Endothelial cell of umbilical vein (primary cell): ENCODE results near the gene OR11L1. TPM values are rescaled to one million over a fixed set of nuclear protein-coding genes. Genes with fewer than 3 reads are reported as not detected.

Experiments used
- BruUV-seq: library from RNA; stranded (reverse); fragments of 400-500 nt; replicated peaks from 2 replicates; lab custom pipeline; 2021; lab: Mats Ljungman, UMichigan
- CTCF ChIA-PET: fragments of 300-600, 350-600 bp; sonication (Branson Sonifier 250); formaldehyde crosslinking; loops from one replicate; lab custom pipeline; 2021; ENCODE audit warnings: antibody characterized with exemption, inconsistent platforms; lab: Charles Lee
- POLR2A ChIA-PET: fragments of 300-600, 350-600 bp; sonication (Branson Sonifier 250); formaldehyde crosslinking; loops from one replicate; lab custom pipeline; 2021; ENCODE audit warnings: antibody characterized with exemption, inconsistent platforms; lab: Charles Lee
- DNase-seq: peaks from one replicate; pipeline ENCODE4 v3.0.0-alpha.2; 2011; ENCODE audit warnings: low read depth, low spot score
- FAIRE-seq: peaks from 2 replicates; lab custom pipeline; 2011; peaks lifted over from hg19 to GRCh38; lab: Jason Lieb, UNC
- H2AFZ ChIP-seq: 2 replicates; pipeline ENCODE4 v1.6.0; 2012; ENCODE audit warnings: low read depth, low read length, control low read depth, inconsistent platforms
- H3K27ac ChIP-seq: 2 replicates; pipeline ENCODE4 v1.5.1; 2011; ENCODE audit warnings: low read depth, mild to moderate bottlenecking, control low read depth, low read length, moderate library complexity; ENCODE audit not compliant: insufficient read depth
- H3K27me3 ChIP-seq, 2 experiments: 2 replicates each; pipeline versions ENCODE4 v1.6.0 to v1.6.1; 2011; ENCODE audit warnings: low read length in 2 of 2, mixed read lengths in 1 of 2; ENCODE audit not compliant: control insufficient read depth in 2 of 2, insufficient read depth in 2 of 2
- H3K36me3 ChIP-seq, 2 experiments: 2 replicates in 1 of 2; 3 replicates in 1 of 2; pipeline ENCODE4 v1.5.1; 2011; ENCODE audit warnings: low read length in 2 of 2, mild to moderate bottlenecking in 1 of 2, moderate library complexity in 1 of 2; ENCODE audit not compliant: control insufficient read depth in 2 of 2, insufficient read depth in 2 of 2; ENCODE audit errors: extremely low read depth in 1 of 2
- H3K4me1 ChIP-seq: 3 replicates; pipeline ENCODE4 v1.5.1; 2011; ENCODE audit warnings: mild to moderate bottlenecking, low read length; ENCODE audit not compliant: control insufficient read depth, insufficient read depth; ENCODE audit errors: extremely low read depth
- H3K4me2 ChIP-seq: 2 replicates; pipeline ENCODE4 v1.6.1; 2011; ENCODE audit warnings: low read length, control low read depth, mixed read lengths; ENCODE audit not compliant: insufficient read depth
- H3K4me3 ChIP-seq, 3 experiments: fragments of 200-600 bp in 1 of 3; sonication (generic), shearing (Covaris generic) in 1 of 3; replicated peaks in 1 of 3; 2 replicates each; pipeline ENCODE4 v1.5.1; 2011 to 2016; ENCODE audit warnings: control low read depth in 3 of 3, low read length in 3 of 3, mild to moderate bottlenecking in 2 of 3, inconsistent platforms in 1 of 3, low read depth in 1 of 3, moderate library complexity in 1 of 3; ENCODE audit not compliant: insufficient read depth in 1 of 3
- H3K79me2 ChIP-seq: 2 replicates; pipeline ENCODE4 v1.6.0; 2012; ENCODE audit warnings: low read length, inconsistent platforms; ENCODE audit not compliant: control insufficient read depth, insufficient read depth
- H3K9ac ChIP-seq: replicated peaks from 2 replicates; pipeline ENCODE3; 2011; ENCODE audit warnings: low read length, control low read depth; ENCODE audit not compliant: insufficient read depth; ENCODE audit errors: extremely low read depth
- H3K9me1 ChIP-seq: replicated peaks from 3 replicates; pipeline ENCODE4 v1.6.0; 2011; ENCODE audit warnings: mild to moderate bottlenecking, low read length; ENCODE audit not compliant: control insufficient read depth, insufficient read depth; ENCODE audit errors: extremely low read depth
- H3K9me3 ChIP-seq: replicated peaks from 2 replicates; pipeline ENCODE4 v1.5.1; 2012; ENCODE audit warnings: low read length, inconsistent platforms; ENCODE audit not compliant: control insufficient read depth, insufficient read depth
- H4K20me1 ChIP-seq: replicated peaks from 2 replicates; pipeline ENCODE3; 2011; ENCODE audit warnings: mild to moderate bottlenecking, low read length; ENCODE audit not compliant: control insufficient read depth, insufficient read depth; ENCODE audit errors: extremely low read depth
- CTCF ChIP-seq, 2 donors: IDR thresholded peaks; 1 replicate in 1 of 2; 2 replicates in 1 of 2; pipeline ENCODE4 v1.5.1; 2011; ENCODE audit warnings: low read length in 2 of 2, mild to moderate bottlenecking in 2 of 2, moderate library complexity in 2 of 2, control low read depth in 1 of 2, inconsistent platforms in 1 of 2, low read depth in 1 of 2; ENCODE audit not compliant: insufficient read depth in 1 of 2; ENCODE audit errors: extremely low read depth in 1 of 2
- EZH2 ChIP-seq: IDR thresholded peaks from 2 replicates; pipeline ENCODE4 v1.6.1; 2012; ENCODE audit warnings: borderline replicate concordance, low read depth, mild to moderate bottlenecking, moderate library complexity, low read length, inconsistent platforms; ENCODE audit not compliant: severe bottlenecking
- FOS ChIP-seq: IDR thresholded peaks from 2 replicates; pipeline ENCODE4 v1.6.1; 2011; ENCODE audit warnings: mild to moderate bottlenecking, low read length, moderate library complexity, borderline replicate concordance; ENCODE audit not compliant: insufficient read depth
- GATA2 ChIP-seq: IDR thresholded peaks from 2 replicates; pipeline ENCODE4 v1.7.0; 2011; ENCODE audit warnings: low read depth, mild to moderate bottlenecking, moderate library complexity, mixed read lengths, low read length; ENCODE audit not compliant: insufficient read length, insufficient read depth
- JUN ChIP-seq: IDR thresholded peaks from 2 replicates; pipeline ENCODE4 v1.6.1; 2011; ENCODE audit warnings: borderline replicate concordance, low read depth; ENCODE audit not compliant: insufficient read length, insufficient read depth
- MAX ChIP-seq: IDR thresholded peaks from 2 replicates; pipeline ENCODE4 v1.6.1; 2011; ENCODE audit not compliant: insufficient read depth, insufficient read length
- MYC ChIP-seq: IDR thresholded peaks from one replicate; pipeline ENCODE4 v1.6.1; 2011; ENCODE audit warnings: mild to moderate bottlenecking, low read depth, low read length
- POLR2A ChIP-seq: IDR thresholded peaks from 2 replicates; pipeline ENCODE4 v1.6.1; 2012; ENCODE audit warnings: low read depth, mild to moderate bottlenecking, control low read depth, low read length
- POLR2AphosphoS5 ChIP-seq: IDR thresholded peaks from 2 replicates; pipeline ENCODE4 v1.6.1; 2012; ENCODE audit warnings: low read depth, mild to moderate bottlenecking, control low read depth, low read length, moderate library complexity; ENCODE audit not compliant: insufficient read depth
- dilution Hi-C: fragments of 300-500 bp; cut with MboI; formaldehyde crosslinking; loops from one replicate; pipeline ENCODE4 v1.15.0; 2019; ENCODE audit warnings: low sequenced_read_pairs; ENCODE audit not compliant: extremely low pct_ligation_motif_present
- intact Hi-C: fragments of 100-400 bp; cut with micrococcal nuclease; formaldehyde crosslinking; loops from one replicate; pipeline ENCODE4 v1.10.0; 2022
- polyA plus RNA-seq, 4 experiments: library from polyadenylated mRNA; depleted of rRNA in 3 of 4; stranded (reverse) in 3 of 4; unstranded in 1 of 4; fragments of >200 nt; gene quantifications; 2 replicates each; pipeline versions ENCODE4 v1.2.1 to v1.2.3, GENCODE V29; 2011 to 2012; ENCODE audit warnings: missing spikeins in 1 of 4
- total RNA-seq: library from RNA; stranded (reverse); gene quantifications from 2 replicates; pipeline ENCODE4 v1.2.3, GENCODE V29; 2021

The OR11L1 gene
- total and polyA plus RNA-seq, 2 donors (not counting 3 experiments of a cell fraction or from before 2014, with no cell fraction given), result not detected

- no TSS peak for BruUV-seq
These were observed 43.2 kb upstream of the OR11L1 start for GRCh38 chr1:247884797-247885413.

More at GRCh38 chr1:247884797-247885413, 43.2 kb upstream of the OR11L1 start:
- no peak for DNase-seq
- POLR2A ChIA-PET, result no interaction called here
- Histone ChIP-seq H3K9me3 (peaks cover 4% of the 10 kb centered on the region), H2AFZ (no peak overlapping the region), H3K4me3 (no peak overlapping the region), H3K27me3 (no peaks in the 10 kb centered on the region), H3K27ac (no peak overlapping the region), H3K4me2 (no peak overlapping the region), H3K9ac (no peak overlapping the region), H4K20me1 (no peaks in the 10 kb centered on the region), H3K79me2 (no peaks in the 10 kb centered on the region), H3K9me1 (no peaks in the 10 kb centered on the region), H3K4me1 (no peaks in the 10 kb centered on the region), H3K36me3 (no peaks in the 10 kb centered on the region)
- TF ChIP-seq GATA2 (no peak), FOS (no peak), MYC (no peak), POLR2AphosphoS5 (no peak), CTCF (IDR thresholded peaks at IDR 0.05; ENCODE audit: extremely low read depth in 1 of 2, insufficient read depth in 1 of 2, low read depth in 1 of 2, low read length in 2 of 2) (no peak), POLR2A (no peak), JUN (no peak), MAX (no peak), EZH2 (no peak)
- intact Hi-C loops, result no loop called here
- dilution Hi-C loops, result no loop called here
- CTCF ChIA-PET, result no interaction called here
- no peak for FAIRE-seq
